WI38 (cell line): ENCODE measurements around the gene GLP2R.
"Not testable (repeated sequence)": the region's sequence is repeated elsewhere in the genome, so short reads cannot be mapped to it uniquely, and the experiment has no call there.

ENCODE experiments used
- H3K4me3 ChIP-seq: 2 replicates; pipeline ENCODE4 v1.5.1; 2011; ENCODE audit warnings: low read depth, mild to moderate bottlenecking, control low read depth, low read length
- CTCF ChIP-seq: IDR thresholded peaks from 2 replicates; pipeline ENCODE4 v1.5.1; 2012; ENCODE audit warnings: low read depth, mild to moderate bottlenecking, control low read depth, low read length

GLP2R gene, protein sequence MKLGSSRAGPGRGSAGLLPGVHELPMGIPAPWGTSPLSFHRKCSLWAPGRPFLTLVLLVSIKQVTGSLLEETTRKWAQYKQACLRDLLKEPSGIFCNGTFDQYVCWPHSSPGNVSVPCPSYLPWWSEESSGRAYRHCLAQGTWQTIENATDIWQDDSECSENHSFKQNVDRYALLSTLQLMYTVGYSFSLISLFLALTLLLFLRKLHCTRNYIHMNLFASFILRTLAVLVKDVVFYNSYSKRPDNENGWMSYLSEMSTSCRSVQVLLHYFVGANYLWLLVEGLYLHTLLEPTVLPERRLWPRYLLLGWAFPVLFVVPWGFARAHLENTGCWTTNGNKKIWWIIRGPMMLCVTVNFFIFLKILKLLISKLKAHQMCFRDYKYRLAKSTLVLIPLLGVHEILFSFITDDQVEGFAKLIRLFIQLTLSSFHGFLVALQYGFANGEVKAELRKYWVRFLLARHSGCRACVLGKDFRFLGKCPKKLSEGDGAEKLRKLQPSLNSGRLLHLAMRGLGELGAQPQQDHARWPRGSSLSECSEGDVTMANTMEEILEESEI

GRCh38 chr17:9825641-9826150, at the start of gene GLP2R:
Gene GLP2R, plus strand, starts transcription at chr17:9825924. Its CDS starts 140 bp downstream, at chr17:9826064.
- no peak within 1 kb of the TSS for H3K4me3 ChIP-seq
- no peak for TF ChIP-seq CTCF

- no peak overlapping the region for H3K4me3 ChIP-seq
- TF ChIP-seq CTCF = no peak
Observed at GRCh38 chr17:9776911-9777310, 48.8 kb upstream of the GLP2R start.

- H3K4me3 ChIP-seq = no peak overlapping the region
- TF ChIP-seq CTCF = no peak
Observed at GRCh38 chr17:9780552-9780951, 45.2 kb upstream of the GLP2R start.

DNA sequence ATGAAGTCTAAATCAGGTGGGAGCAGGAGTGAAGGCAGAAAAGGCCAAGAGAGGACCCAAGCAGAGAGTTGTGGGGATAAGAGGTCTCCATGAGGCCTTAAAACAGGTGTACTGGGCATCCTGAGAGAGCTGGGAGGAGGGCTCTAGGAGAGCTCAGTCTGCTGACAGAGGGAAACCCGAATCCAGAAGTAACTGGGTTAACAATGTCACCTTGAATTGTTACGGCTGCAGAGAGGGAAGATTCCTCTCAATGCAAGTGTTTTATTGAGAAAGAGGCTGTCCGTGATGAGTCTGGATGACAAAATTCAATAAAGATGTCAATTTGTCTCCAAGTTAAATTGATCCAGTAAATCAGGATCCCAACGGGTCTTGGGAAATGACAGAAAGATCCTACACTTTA, 42.7 kb upstream of the GLP2R start:
- no peak for TF ChIP-seq CTCF

GRCh38 chr17:9783465-9783864, 42.3 kb upstream of the GLP2R start:
- H3K4me3 ChIP-seq = not testable (repeated sequence)

More for the DNA sequence above, 42.7 kb upstream of the GLP2R start:
- no peak overlapping the region for H3K4me3 ChIP-seq

- no peak overlapping the region for H3K4me3 ChIP-seq
Observed at GRCh38 chr17:9784544-9784943, 41.2 kb upstream of the GLP2R start.

DNA sequence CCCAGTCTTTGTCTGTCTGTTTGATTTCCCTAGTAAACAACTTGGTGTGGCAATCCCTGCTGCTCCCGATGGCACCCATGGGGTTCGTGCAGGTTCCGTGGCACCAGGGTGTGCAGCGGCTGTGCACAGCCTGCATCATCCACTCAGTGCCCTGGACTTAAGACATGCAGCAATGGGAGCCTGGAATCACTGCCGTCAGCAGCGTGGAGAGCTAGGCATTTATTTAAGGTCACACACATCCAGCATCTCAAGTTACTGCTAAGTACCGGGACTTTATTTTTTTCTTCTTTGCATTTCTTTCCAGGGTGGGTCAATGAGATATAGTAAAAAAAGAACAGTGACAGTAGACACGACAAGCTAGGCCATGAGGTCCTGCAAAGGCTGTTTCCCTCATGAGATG, 37.1 kb upstream of the GLP2R start:
- H3K4me3 ChIP-seq = no peak overlapping the region
- no peak for TF ChIP-seq CTCF

More at GRCh38 chr17:9784544-9784943, 41.2 kb upstream of the GLP2R start:
- TF ChIP-seq CTCF = no peak
